HG03342 (cell line): Measurements from ENCODE around the gene KLHL30.

Experiments used
- ATAC-seq: cut with Tn5 transposase; IDR thresholded peaks from one replicate; pipeline ENCODE4 v1.9.1; 2021; ENCODE audit warnings: mild to moderate bottlenecking, moderate library complexity; ENCODE audit not compliant: unreplicated experiment

Gene KLHL30

GRCh38 chr2:238130111-238130695 lies 8.3 kb upstream of the KLHL30 start:
- no peak for ATAC-seq

- ATAC-seq, result no peak
Observed at GRCh38 chr2:238130696-238131628, 7.5 kb upstream of the KLHL30 start.

- no peak for ATAC-seq
Observed at GRCh38 chr2:238131761-238132462, 6.6 kb upstream of the KLHL30 start.

GRCh38 chr2:238132463-238133450 lies 5.7 kb upstream of the KLHL30 start:
- ATAC-seq, result no peak

- no peak for ATAC-seq
Observed at GRCh38 chr2:238133499-238134392, 4.7 kb upstream of the KLHL30 start.

GRCh38 chr2:238134393-238134785 lies 4.1 kb upstream of the KLHL30 start:
- no peak for ATAC-seq

GRCh38 chr2:238135601-238136150 lies 2.8 kb upstream of the KLHL30 start:
- ATAC-seq, result no peak

- no peak for ATAC-seq
Observed at GRCh38 chr2:238136820-238137537, 1.5 kb upstream of the KLHL30 start.

- ATAC-seq, result no peak
Observed at GRCh38 chr2:238137885-238138284, 583 bp upstream of the KLHL30 start.

- ATAC-seq, result no peak
Observed at GRCh38 chr2:238139196-238140039, 950 bp downstream of the KLHL30 start.

GRCh38 chr2:238140040-238140439 lies 1.6 kb downstream of the KLHL30 start:
- ATAC-seq, result no peak

- ATAC-seq, result no peak
Observed at GRCh38 chr2:238140721-238141540, 2.5 kb downstream of the KLHL30 start.

- no peak for ATAC-seq
Observed at GRCh38 chr2:238141541-238142318, 3.3 kb downstream of the KLHL30 start.

GRCh38 chr2:238142382-238143205 lies 4.1 kb downstream of the KLHL30 start:
- ATAC-seq, result no peak
